Panc1 (cell line): ENCODE measurements around the gene FSD1. TPM values are rescaled to one million over a fixed set of nuclear protein-coding genes. Genes with fewer than 3 reads are reported as not detected.

Source experiments
- ATAC-seq: fragments of 200-7000 bp; cut with Tn5 transposase; 2 replicates; pipeline ENCODE4 v1.9.1; 2020; ENCODE audit warnings: mild to moderate bottlenecking, moderate library complexity
- BruUV-seq: library from RNA; stranded (reverse); fragments of 400-500 nt; replicated peaks from 2 replicates; lab custom pipeline; 2021; lab: Mats Ljungman, UMichigan
- CTCF ChIA-PET: fragments of 300-600 bp; sonication (Branson Sonifier 250); formaldehyde crosslinking; loops from one replicate; lab custom pipeline; 2022; ENCODE audit warnings: antibody characterized with exemption; lab: Charles Lee
- POLR2A ChIA-PET: fragments of 300-600 bp; sonication (Branson Sonifier 250); formaldehyde crosslinking; loops from one replicate; lab custom pipeline; 2022; ENCODE audit warnings: antibody characterized with exemption; lab: Charles Lee
- DNase-seq: peaks from one replicate; pipeline ENCODE4 v3.0.0-alpha.2; 2010; ENCODE audit warnings: low read depth, low spot score
- H3K27ac ChIP-seq: 2 replicates; pipeline ENCODE4 v1.5.1; 2011; ENCODE audit warnings: mild to moderate bottlenecking, low read length, inconsistent platforms
- H3K27me3 ChIP-seq: fragments of 200-500 bp; sonication (Bioruptor generic); 2 replicates; pipeline ENCODE4 v1.6.0; 2014; ENCODE audit warnings: low read length, inconsistent platforms; ENCODE audit not compliant: control insufficient read depth, insufficient read depth
- H3K36me3 ChIP-seq: fragments of 200-500 bp; sonication (Bioruptor generic); 2 replicates; pipeline ENCODE4 v1.5.1; 2014; ENCODE audit warnings: inconsistent platforms, mild to moderate bottlenecking, low read length, moderate library complexity; ENCODE audit not compliant: control insufficient read depth, insufficient read depth
- H3K4me1 ChIP-seq: 2 replicates; pipeline ENCODE4 v1.5.1; 2011; ENCODE audit warnings: inconsistent platforms, mild to moderate bottlenecking, low read length, moderate library complexity; ENCODE audit not compliant: control insufficient read depth, insufficient read depth
- H3K4me3 ChIP-seq, 2 experiments: 2 replicates each; pipeline ENCODE4 v1.5.1; 2011 to 2012; ENCODE audit warnings: low read depth in 2 of 2, low read length in 2 of 2, mild to moderate bottlenecking in 2 of 2, inconsistent platforms in 1 of 2, moderate library complexity in 1 of 2
- H3K9me3 ChIP-seq: fragments of 200-500 bp; sonication (Bioruptor generic); 2 replicates; pipeline ENCODE4 v1.5.1; 2014; ENCODE audit warnings: low read depth, mild to moderate bottlenecking, inconsistent platforms, low read length, moderate library complexity; ENCODE audit not compliant: control insufficient read depth, insufficient read depth
- POLR2AphosphoS5 ChIP-seq: IDR thresholded peaks from 2 replicates; pipeline ENCODE4 v1.6.1; 2012; ENCODE audit warnings: mild to moderate bottlenecking, low read depth, low read length, moderate library complexity
- SIN3A ChIP-seq: IDR thresholded peaks from 2 replicates; pipeline ENCODE4 v1.6.1; 2012; ENCODE audit warnings: low read depth, mild to moderate bottlenecking, low read length, moderate library complexity, borderline replicate concordance; ENCODE audit not compliant: insufficient read depth
- TCF7L2 ChIP-seq: IDR thresholded peaks from 2 replicates; pipeline ENCODE4 v1.6.1; 2011; ENCODE audit warnings: mild to moderate bottlenecking, low read depth, low read length, inconsistent platforms
- in situ Hi-C: cut with HindIII; loops from 2 replicates; pipeline ENCODE4 v1.10.0; 2016; ENCODE audit warnings: low sequenced_read_pairs, low pct_unique_long_range_greater_than_20kb
- intact Hi-C: fragments of 100-400 bp; cut with micrococcal nuclease; formaldehyde crosslinking; loops from one replicate; pipeline ENCODE4 v1.10.0; 2022; ENCODE audit not compliant: unreplicated experiment
- total RNA-seq: library from RNA; stranded (reverse); gene quantifications from one replicate; pipeline ENCODE4 v1.2.1, GENCODE V29; 2021; ENCODE audit not compliant: unreplicated experiment
- TF ChIP-seq, protein P1 (sequence below): fragments of 450-650 bp; IDR thresholded peaks from 2 replicates; pipeline ENCODE4 v1.5.1; 2017; ENCODE audit warnings: mild to moderate bottlenecking
- TF ChIP-seq, protein P2 (sequence below), 2 experiments: IDR thresholded peaks; 2 replicates each; pipeline ENCODE4 v1.6.1; 2011 to 2012; ENCODE audit warnings: low read depth in 2 of 2, control low read depth in 1 of 2, low read length in 1 of 2, mild to moderate bottlenecking in 1 of 2, moderate library complexity in 1 of 2; ENCODE audit not compliant: insufficient read depth in 1 of 2

FSD1 gene
- total RNA-seq, 1 experiment from 2014 or later = 12.1 TPM

DNA sequence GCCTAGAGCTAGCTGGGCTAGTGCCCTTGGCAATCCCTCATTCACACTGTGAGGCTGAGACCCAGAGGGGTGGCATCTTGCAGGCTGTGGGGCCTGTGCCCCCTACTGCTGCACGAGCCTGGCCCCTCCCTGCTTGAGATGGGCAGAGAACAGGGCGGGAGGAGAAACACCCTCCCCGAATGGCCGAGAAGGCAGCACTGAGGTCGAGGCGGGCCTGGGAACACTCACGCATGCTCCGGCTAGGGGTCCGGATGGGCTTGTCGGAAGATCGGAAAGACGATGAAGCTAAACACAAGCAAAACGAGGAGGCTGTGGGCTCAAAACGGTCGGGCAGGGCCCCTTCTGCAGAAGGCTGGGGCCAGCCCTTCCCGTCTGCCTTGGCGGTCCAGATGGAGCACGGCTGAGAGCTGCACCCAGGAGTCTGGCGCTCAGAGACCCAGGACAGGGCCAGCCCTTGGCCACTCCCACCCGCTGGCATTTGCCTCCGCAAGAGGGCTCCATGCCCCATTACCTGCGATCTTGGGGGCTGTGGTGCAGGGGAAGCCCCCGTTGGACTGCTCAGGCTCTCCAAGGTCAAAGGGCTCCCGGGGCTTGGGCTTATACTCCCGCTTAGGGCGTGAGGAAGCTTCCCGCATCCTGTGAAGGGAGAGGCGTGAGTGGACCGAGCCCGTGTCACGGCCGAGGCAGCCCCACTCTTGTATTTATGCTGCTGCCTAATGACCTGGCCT is 57.9 kb downstream of the FSD1 start:
- H3K36me3 ChIP-seq = no peaks in the 10 kb centered on the region
- H3K27me3 ChIP-seq = no peaks in the 10 kb centered on the region
- peaks cover 26% of the 10 kb centered on the region for H3K4me1 ChIP-seq
- in situ Hi-C loops = no loop called here
- ChIA-PET CTCF (interaction anchor here (1.3 kb wide), 1 partner anchor 14 kb away, joined by 3 read pairs; no protein-coding TSS in a partner anchor), POLR2A (no interaction called here)
- DNase-seq (no peak), ATAC-seq (no peak; the same call in 1 of the 2 replicates)
- intact Hi-C loops = no loop called here
- H3K4me3 ChIP-seq = no peak overlapping the region
- BruUV-seq = no TSS peak
- peak overlapping the region; percentile 12; the same call in 1 of the 2 replicates for H3K27ac ChIP-seq
- no peaks in the 10 kb centered on the region for H3K9me3 ChIP-seq
- no peak for TF ChIP-seq SIN3A
- peak; percentile 23; the same call in 1 of the 2 replicates for TF ChIP-seq POLR2AphosphoS5

GRCh38 chr19:4362831-4363545 is 58.6 kb downstream of the FSD1 start:
- H3K27me3 ChIP-seq = no peaks in the 10 kb centered on the region
- peak overlapping the region; percentile 17; the same call in 1 of the 2 replicates for H3K27ac ChIP-seq
- ChIA-PET CTCF (interaction anchor here (0.6 to 1.3 kb wide), 3 partner anchors 11 to 899 kb away, joined by 3 to 5 read pairs (median 3); no protein-coding TSS in a partner anchor), POLR2A (no interaction called here)
- intact Hi-C loops = no loop called here
- DNase-seq = no peak
- no peaks in the 10 kb centered on the region for H3K9me3 ChIP-seq
- no TSS peak for BruUV-seq
- in situ Hi-C loops = no loop called here
- ATAC-seq = peak; percentile 40
- H3K4me3 ChIP-seq = no peak overlapping the region
- no peaks in the 10 kb centered on the region for H3K36me3 ChIP-seq
- TF ChIP-seq SIN3A = no peak
- TF ChIP-seq, protein P1, sequence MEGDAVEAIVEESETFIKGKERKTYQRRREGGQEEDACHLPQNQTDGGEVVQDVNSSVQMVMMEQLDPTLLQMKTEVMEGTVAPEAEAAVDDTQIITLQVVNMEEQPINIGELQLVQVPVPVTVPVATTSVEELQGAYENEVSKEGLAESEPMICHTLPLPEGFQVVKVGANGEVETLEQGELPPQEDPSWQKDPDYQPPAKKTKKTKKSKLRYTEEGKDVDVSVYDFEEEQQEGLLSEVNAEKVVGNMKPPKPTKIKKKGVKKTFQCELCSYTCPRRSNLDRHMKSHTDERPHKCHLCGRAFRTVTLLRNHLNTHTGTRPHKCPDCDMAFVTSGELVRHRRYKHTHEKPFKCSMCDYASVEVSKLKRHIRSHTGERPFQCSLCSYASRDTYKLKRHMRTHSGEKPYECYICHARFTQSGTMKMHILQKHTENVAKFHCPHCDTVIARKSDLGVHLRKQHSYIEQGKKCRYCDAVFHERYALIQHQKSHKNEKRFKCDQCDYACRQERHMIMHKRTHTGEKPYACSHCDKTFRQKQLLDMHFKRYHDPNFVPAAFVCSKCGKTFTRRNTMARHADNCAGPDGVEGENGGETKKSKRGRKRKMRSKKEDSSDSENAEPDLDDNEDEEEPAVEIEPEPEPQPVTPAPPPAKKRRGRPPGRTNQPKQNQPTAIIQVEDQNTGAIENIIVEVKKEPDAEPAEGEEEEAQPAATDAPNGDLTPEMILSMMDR = peak; percentile 75
- H3K4me1 ChIP-seq = peaks cover 26% of the 10 kb centered on the region

- Histone ChIP-seq H3K4me1 (peaks cover 33% of the 10 kb centered on the region), H3K27me3 (no peaks in the 10 kb centered on the region), H3K4me3 (no peak overlapping the region), H3K36me3 (no peaks in the 10 kb centered on the region), H3K9me3 (no peaks in the 10 kb centered on the region), H3K27ac (peak overlapping the region; percentile 17; the same call in 1 of the 2 replicates)
- no peak for DNase-seq
- in situ Hi-C loops = no loop called here
- CTCF ChIA-PET = interaction anchor here (0.6 kb wide), 2 partner anchors 11 to 900 kb away, joined by 3 to 5 read pairs; no protein-coding TSS in a partner anchor
- intact Hi-C loops = no loop called here
- BruUV-seq = no TSS peak
- POLR2A ChIA-PET = no interaction called here
- no peak for TF ChIP-seq POLR2AphosphoS5
- TF ChIP-seq, protein P2, sequence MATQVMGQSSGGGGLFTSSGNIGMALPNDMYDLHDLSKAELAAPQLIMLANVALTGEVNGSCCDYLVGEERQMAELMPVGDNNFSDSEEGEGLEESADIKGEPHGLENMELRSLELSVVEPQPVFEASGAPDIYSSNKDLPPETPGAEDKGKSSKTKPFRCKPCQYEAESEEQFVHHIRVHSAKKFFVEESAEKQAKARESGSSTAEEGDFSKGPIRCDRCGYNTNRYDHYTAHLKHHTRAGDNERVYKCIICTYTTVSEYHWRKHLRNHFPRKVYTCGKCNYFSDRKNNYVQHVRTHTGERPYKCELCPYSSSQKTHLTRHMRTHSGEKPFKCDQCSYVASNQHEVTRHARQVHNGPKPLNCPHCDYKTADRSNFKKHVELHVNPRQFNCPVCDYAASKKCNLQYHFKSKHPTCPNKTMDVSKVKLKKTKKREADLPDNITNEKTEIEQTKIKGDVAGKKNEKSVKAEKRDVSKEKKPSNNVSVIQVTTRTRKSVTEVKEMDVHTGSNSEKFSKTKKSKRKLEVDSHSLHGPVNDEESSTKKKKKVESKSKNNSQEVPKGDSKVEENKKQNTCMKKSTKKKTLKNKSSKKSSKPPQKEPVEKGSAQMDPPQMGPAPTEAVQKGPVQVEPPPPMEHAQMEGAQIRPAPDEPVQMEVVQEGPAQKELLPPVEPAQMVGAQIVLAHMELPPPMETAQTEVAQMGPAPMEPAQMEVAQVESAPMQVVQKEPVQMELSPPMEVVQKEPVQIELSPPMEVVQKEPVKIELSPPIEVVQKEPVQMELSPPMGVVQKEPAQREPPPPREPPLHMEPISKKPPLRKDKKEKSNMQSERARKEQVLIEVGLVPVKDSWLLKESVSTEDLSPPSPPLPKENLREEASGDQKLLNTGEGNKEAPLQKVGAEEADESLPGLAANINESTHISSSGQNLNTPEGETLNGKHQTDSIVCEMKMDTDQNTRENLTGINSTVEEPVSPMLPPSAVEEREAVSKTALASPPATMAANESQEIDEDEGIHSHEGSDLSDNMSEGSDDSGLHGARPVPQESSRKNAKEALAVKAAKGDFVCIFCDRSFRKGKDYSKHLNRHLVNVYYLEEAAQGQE (IDR thresholded peaks at IDR 0.05; ENCODE audit: insufficient read depth in 1 of 2, low read depth in 2 of 2, low read length in 1 of 2) = no peak
- no peak for TF ChIP-seq SIN3A
- TF ChIP-seq, protein P1 = no peak
- TF ChIP-seq TCF7L2 = no peak
- ATAC-seq = no peak; the same call in 1 of the 2 replicates
Measured at GRCh38 chr19:4363571-4364304, 59.3 kb downstream of the FSD1 start.
